IMR-90 (cell line): Measurements from ENCODE around the gene CMPK2. TPM values are rescaled to one million over a fixed set of nuclear protein-coding genes. Genes with fewer than 3 reads are reported as not detected.

Experiments
- ATAC-seq: fragments of 200-7000 bp; cut with Tn5 transposase; 2 replicates; pipeline ENCODE4 v1.9.1; 2020; ENCODE audit warnings: low read depth, mild to moderate bottlenecking, moderate library complexity
- BruUV-seq: library from RNA; stranded (reverse); fragments of 400-500 nt; replicated peaks from 2 replicates; lab custom pipeline; 2021; lab: Mats Ljungman, UMichigan
- CTCF ChIA-PET: fragments of 300-600 bp; formaldehyde crosslinking; extraction: SDS; loops from one replicate; lab custom pipeline; 2021; ENCODE audit warnings: antibody characterized with exemption; lab: Yijun Ruan, JAX
- POLR2A ChIA-PET: fragments of 300-600 bp; sonication (Branson Sonifier 250); formaldehyde crosslinking; loops from one replicate; lab custom pipeline; 2022; ENCODE audit warnings: antibody characterized with exemption; ENCODE audit not compliant: unreplicated experiment; lab: Charles Lee
- DNase-seq: peaks from one replicate; pipeline ENCODE4 v3.0.0; 2013
- H2AFZ ChIP-seq: replicated peaks from 2 replicates; pipeline ENCODE3; 2013; ENCODE audit warnings: low read length, mild to moderate bottlenecking; ENCODE audit not compliant: poor library complexity
- H2AK5ac ChIP-seq: 2 replicates; pipeline ENCODE4 v1.6.1; 2013; ENCODE audit warnings: low read depth, low read length, inconsistent platforms
- H2AK9ac ChIP-seq: replicated peaks from 2 replicates; pipeline ENCODE3; 2013; ENCODE audit warnings: mild to moderate bottlenecking, low read depth, low read length, moderate library complexity; ENCODE audit not compliant: poor library complexity
- H2BK120ac ChIP-seq: 2 replicates; pipeline ENCODE4 v1.6.1; 2013; ENCODE audit warnings: low read depth, low read length, inconsistent platforms
- H2BK15ac ChIP-seq: 3 replicates; pipeline ENCODE4 v1.6.1; 2013; ENCODE audit warnings: low read depth, low read length, inconsistent platforms
- H2BK20ac ChIP-seq: 2 replicates; pipeline ENCODE4 v1.6.1; 2013; ENCODE audit warnings: low read depth, mild to moderate bottlenecking, inconsistent platforms, low read length, moderate library complexity
- H2BK5ac ChIP-seq: 2 replicates; pipeline ENCODE4 v1.6.1; 2013; ENCODE audit warnings: mild to moderate bottlenecking, low read depth, low read length, inconsistent platforms; ENCODE audit not compliant: poor library complexity, severe bottlenecking
- H3K14ac ChIP-seq: replicated peaks from 2 replicates; pipeline ENCODE4 v1.6.1; 2013; ENCODE audit warnings: low read depth, low read length, inconsistent platforms
- H3K18ac ChIP-seq: 2 replicates; pipeline ENCODE4 v1.6.1; 2013; ENCODE audit warnings: low read depth, low read length, control low read depth
- H3K23ac ChIP-seq: 2 replicates; pipeline ENCODE4 v1.6.1; 2013; ENCODE audit warnings: low read depth, low read length, inconsistent platforms
- H3K27ac ChIP-seq: 2 replicates; pipeline ENCODE4 v1.5.1; 2013; ENCODE audit warnings: mild to moderate bottlenecking, control low read depth, low read length; ENCODE audit not compliant: insufficient read depth
- H3K27me3 ChIP-seq: 2 replicates; pipeline ENCODE4 v1.6.1; 2013; ENCODE audit warnings: low read length; ENCODE audit not compliant: control insufficient read depth, insufficient read depth
- H3K36me3 ChIP-seq: 2 replicates; pipeline ENCODE4 v1.6.1; 2013; ENCODE audit warnings: low read length, mixed read lengths; ENCODE audit not compliant: control insufficient read depth, insufficient read depth
- H3K4ac ChIP-seq: 2 replicates; pipeline ENCODE4 v1.6.1; 2013; ENCODE audit warnings: low read depth, low read length, inconsistent platforms
- H3K4me1 ChIP-seq: 2 replicates; pipeline ENCODE4 v1.6.1; 2013; ENCODE audit warnings: low read length, mixed read lengths; ENCODE audit not compliant: control insufficient read depth, insufficient read depth
- H3K4me2 ChIP-seq: 2 replicates; pipeline ENCODE4 v1.6.1; 2013; ENCODE audit warnings: low read depth, mild to moderate bottlenecking, control low read depth, low read length, moderate library complexity
- H3K4me3 ChIP-seq: 2 replicates; pipeline ENCODE4 v1.5.1; 2013; ENCODE audit warnings: low read depth, mild to moderate bottlenecking, control low read depth, low read length, moderate library complexity; ENCODE audit not compliant: insufficient read depth
- H3K56ac ChIP-seq: 2 replicates; pipeline ENCODE4 v1.6.1; 2013; ENCODE audit warnings: low read length, inconsistent platforms; ENCODE audit not compliant: insufficient read depth; ENCODE audit errors: extremely low read depth
- H3K79me1 ChIP-seq, 2 experiments: 2 replicates each; pipeline ENCODE4 v1.6.1; 2013; ENCODE audit warnings: low read length in 2 of 2, inconsistent platforms in 1 of 2, low read depth in 1 of 2
- H3K9ac ChIP-seq: 2 replicates; pipeline ENCODE4 v1.6.1; 2013; ENCODE audit warnings: low read depth, low read length, control low read depth
- H3K9me1 ChIP-seq: 2 replicates; pipeline ENCODE4 v1.6.1; 2013; ENCODE audit warnings: low read length, inconsistent platforms; ENCODE audit not compliant: insufficient read depth
- H3K9me3 ChIP-seq: 2 replicates; pipeline ENCODE4 v1.6.1; 2013; ENCODE audit warnings: low read length; ENCODE audit not compliant: control insufficient read depth, insufficient read depth
- H4K20me1 ChIP-seq: 2 replicates; pipeline ENCODE4 v1.6.1; 2013; ENCODE audit warnings: low read length, inconsistent platforms; ENCODE audit not compliant: insufficient read depth
- H4K5ac ChIP-seq: 2 replicates; pipeline ENCODE4 v1.6.1; 2013; ENCODE audit warnings: mild to moderate bottlenecking, low read depth, low read length, control low read depth
- H4K8ac ChIP-seq, 2 experiments: 2 replicates each; pipeline ENCODE4 v1.6.1; 2013; ENCODE audit warnings: low read depth in 2 of 2, low read length in 2 of 2, control low read depth in 1 of 2, inconsistent platforms in 1 of 2
- H4K91ac ChIP-seq: 2 replicates; pipeline ENCODE4 v1.6.1; 2013; ENCODE audit warnings: low read depth, low read length, inconsistent platforms; ENCODE audit not compliant: insufficient read depth
- RAD21 ChIP-seq: IDR thresholded peaks from 2 replicates; pipeline ENCODE4 v1.6.1; 2012; ENCODE audit warnings: low read length, improper control_type of control experiment
- WGBS, 2 experiments: methylation state at CpG; one replicate each; pipeline versions ENCODE4 v1.1.5 to v1.1.7; 2013; ENCODE audit warnings: missing lambda C conversion rate in 2 of 2; ENCODE audit not compliant: insufficient read length in 1 of 2; ENCODE audit errors: extremely low coverage in 2 of 2; 5-methylcytosine and 5-hydroxymethylcytosine counted together
- dilution Hi-C: fragments of 300-500 bp; cut with HindIII; formaldehyde crosslinking; loops from one replicate; pipeline ENCODE4 v1.14.3; 2018; ENCODE audit warnings: low sequenced_read_pairs; ENCODE audit not compliant: unreplicated experiment
- in situ Hi-C: fragments of 300-500 bp; cut with MboI; formaldehyde crosslinking; loops from 3 replicates; pipeline ENCODE4 v1.14.3; 2019; ENCODE audit warnings: low sequenced_read_pairs, inconsistent platforms, mixed read lengths
- intact Hi-C: fragments of 100-400 bp; cut with micrococcal nuclease; formaldehyde crosslinking; loops from 2 replicates; pipeline ENCODE4 v1.10.0; 2022
- polyA plus RNA-seq, 3 experiments: library from polyadenylated mRNA; depleted of rRNA; stranded (reverse); fragments of >200 nt; gene quantifications; 2 replicates each; pipeline ENCODE4 v1.2.3, GENCODE V29; 2012; ENCODE audit warnings: low replicate concordance in 1 of 3
- total RNA-seq: library from RNA; depleted of rRNA; stranded (reverse); fragments of >200 nt; gene quantifications from 2 replicates; pipeline ENCODE4 v1.2.3, GENCODE V29; 2012

CMPK2 gene
- total and polyA plus RNA-seq, 2 of the 4 experiments (the other 2 are of a cell fraction): 0.03 to 0.18 TPM

GRCh38 chr2:6874032-6874431 is 8.3 kb upstream of the CMPK2 start:
- Histone ChIP-seq H3K36me3 (no peaks in the 10 kb centered on the region), H2BK20ac (no peak overlapping the region), H3K4me2 (no peak overlapping the region), H4K8ac (no peak overlapping the region), H3K27me3 (no peaks in the 10 kb centered on the region), H3K4me3 (no peak overlapping the region), H4K20me1 (no peaks in the 10 kb centered on the region), H3K4ac (no peak overlapping the region), H2BK120ac (no peak overlapping the region), H2AK5ac (no peak overlapping the region), H3K23ac (no peak overlapping the region), H3K56ac (no peak overlapping the region), H3K18ac (no peak overlapping the region), H2BK5ac (no peak overlapping the region), H3K9me1 (no peaks in the 10 kb centered on the region), H2AK9ac (no peak overlapping the region), H4K5ac (no peak overlapping the region), H3K79me1 (no peaks in the 10 kb centered on the region), H3K9ac (no peak overlapping the region), H3K14ac (no peak overlapping the region), H4K91ac (no peak overlapping the region), H3K4me1 (no peaks in the 10 kb centered on the region), H2AFZ (no peak overlapping the region), H3K9me3 (no peaks in the 10 kb centered on the region), H3K27ac (no peak overlapping the region), H2BK15ac (no peak overlapping the region)
- in situ Hi-C loops (no loop called here), dilution Hi-C loops (no loop called here), intact Hi-C loops (no loop called here)
- ATAC-seq (no peak), DNase-seq (no peak)
- no TSS peak for BruUV-seq
- no CpG with 5 or more reads among the region's 3 CpGs for WGBS, 2 experiments
- CTCF ChIA-PET: no interaction called here
- POLR2A ChIA-PET: no interaction called here
- no peak for TF ChIP-seq RAD21
